Natural killer cell (primary cell): ENCODE data around the gene IGF1R. TPM values are rescaled to one million over a fixed set of nuclear protein-coding genes. Genes with fewer than 3 reads are reported as not detected.

Experiments used
- ATAC-seq, 3 donors: fragments of 150-1000 bp in 2 of 3; fragments of 200-7000 bp in 1 of 3; cut with Tn5 transposase; 1 replicate in 1 of 3; 2 replicates in 2 of 3; pipeline ENCODE4 v1.10.0; 2021; ENCODE audit warnings: mild to moderate bottlenecking in 2 of 3, moderate library complexity in 2 of 3
- DNase-seq, 2 donors: peaks; one replicate each; pipeline versions ENCODE4 v3.0.0 to v3.0.0-alpha.2; 2013 to 2021; ENCODE audit warnings: mixed read lengths in 1 of 2
- H3K27ac ChIP-seq: one replicate; pipeline ENCODE4 v1.5.1; 2013; ENCODE audit warnings: mild to moderate bottlenecking, low read length
- H3K27me3 ChIP-seq: one replicate; pipeline ENCODE4 v1.6.1; 2013; ENCODE audit warnings: low read length; ENCODE audit not compliant: control insufficient read depth, insufficient read depth
- H3K36me3 ChIP-seq: one replicate; pipeline ENCODE4 v1.6.1; 2013; ENCODE audit warnings: low read length; ENCODE audit not compliant: control insufficient read depth, insufficient read depth
- H3K4me1 ChIP-seq: one replicate; pipeline ENCODE4 v1.6.1; 2013; ENCODE audit warnings: low read length; ENCODE audit not compliant: control insufficient read depth, insufficient read depth
- H3K4me3 ChIP-seq: one replicate; pipeline ENCODE4 v1.5.1; 2013; ENCODE audit warnings: low read length
- H3K9me3 ChIP-seq: one replicate; pipeline ENCODE4 v1.6.1; 2013; ENCODE audit warnings: low read length; ENCODE audit not compliant: control insufficient read depth, insufficient read depth
- H3K27ac Mint-ChIP-seq, 2 donors: one replicate each; pipeline ENCODE4 v1.8.0; 2022; ENCODE audit warnings: mild to moderate bottlenecking in 2 of 2, mixed read lengths in 2 of 2, moderate library complexity in 1 of 2
- H3K27me3 Mint-ChIP-seq, 2 donors: one replicate each; pipeline ENCODE4 v1.8.0; 2022; ENCODE audit warnings: low read depth in 2 of 2, mixed read lengths in 2 of 2
- H3K36me3 Mint-ChIP-seq: one replicate; pipeline ENCODE4 v1.8.0; 2022; ENCODE audit warnings: mixed read lengths
- H3K4me1 Mint-ChIP-seq, 2 donors: one replicate each; pipeline ENCODE4 v1.8.0; 2022; ENCODE audit warnings: mixed read lengths in 2 of 2
- H3K4me3 Mint-ChIP-seq: one replicate; pipeline ENCODE4 v1.8.0; 2022; ENCODE audit warnings: mild to moderate bottlenecking, moderate library complexity, mixed read lengths
- H3K9me3 Mint-ChIP-seq, 2 donors: one replicate each; pipeline ENCODE4 v1.8.0; 2022; ENCODE audit warnings: mixed read lengths in 2 of 2
- CTCF ChIP-seq: fragments of 200-600 bp; IDR thresholded peaks from one replicate; pipeline ENCODE4 v1.8.0; 2022; ENCODE audit warnings: antibody characterized with exemption
- WGBS: methylation state at CpG from one replicate; pipeline ENCODE4 v1.1.7; 2013; ENCODE audit warnings: missing lambda C conversion rate; ENCODE audit not compliant: insufficient coverage; 5-methylcytosine and 5-hydroxymethylcytosine counted together
- intact Hi-C: fragments of 100-400 bp; cut with micrococcal nuclease; formaldehyde crosslinking; loops from one replicate; pipeline ENCODE4 v1.14.2; 2022
- total RNA-seq, 4 donors: library from RNA; stranded (reverse); fragments of 120-200 nt in 1 of 4; gene quantifications; one replicate each; pipeline versions ENCODE4 v1.2.3 to v1.2.4, GENCODE V29; 2013 to 2022

IGF1R gene
- total RNA-seq, 3 donors from 2014 or later (not counting 1 experiment from before 2014, with no cell fraction given) = 47.3 to 50.7 (median 49.0) TPM

GRCh38 chr15:98677345-98678059 lies 29.2 kb downstream of the IGF1R start:
- Histone ChIP-seq H3K36me3 (no peaks in the 10 kb centered on the region), H3K27ac (no peak overlapping the region), H3K27me3 (no peaks in the 10 kb centered on the region), H3K4me1 (no peaks in the 10 kb centered on the region), H3K4me3 (no peak overlapping the region), H3K9me3 (no peaks in the 10 kb centered on the region)
- H3K9me3 Mint-ChIP-seq = no peaks in the 10 kb centered on the region
- 88% methylated on average over 5 of the region's 5 CpGs for WGBS
- H3K36me3 Mint-ChIP-seq = no peaks in the 10 kb centered on the region
- intact Hi-C loops = no loop called here
- peaks cover 39 to 47% of the 10 kb centered on the region in 2 donors for H3K4me1 Mint-ChIP-seq
- H3K27ac Mint-ChIP-seq = peak overlapping the region in 1 of 2 donors; percentile 9
- ATAC-seq (no peak), DNase-seq (no peak)
- no peaks in the 10 kb centered on the region for H3K27me3 Mint-ChIP-seq
- H3K4me3 Mint-ChIP-seq = no peak overlapping the region
- no peak for TF ChIP-seq CTCF

GRCh38 chr15:98678484-98678883 lies 30.1 kb downstream of the IGF1R start:
- Histone ChIP-seq H3K4me3 (no peak overlapping the region), H3K9me3 (no peaks in the 10 kb centered on the region), H3K36me3 (no peaks in the 10 kb centered on the region), H3K4me1 (no peaks in the 10 kb centered on the region), H3K27ac (no peak overlapping the region), H3K27me3 (no peaks in the 10 kb centered on the region)
- 96% methylated on average over 7 of the region's 7 CpGs for WGBS
- no peaks in the 10 kb centered on the region for H3K27me3 Mint-ChIP-seq
- no peak for TF ChIP-seq CTCF
- no peak for ATAC-seq
- no peak overlapping the region for H3K4me3 Mint-ChIP-seq
- H3K4me1 Mint-ChIP-seq = peaks cover 42 to 49% of the 10 kb centered on the region in 2 donors
- no peaks in the 10 kb centered on the region for H3K36me3 Mint-ChIP-seq
- intact Hi-C loops = no loop called here
- H3K27ac Mint-ChIP-seq = no peak overlapping the region
- no peak for DNase-seq
- no peaks in the 10 kb centered on the region for H3K9me3 Mint-ChIP-seq

DNA sequence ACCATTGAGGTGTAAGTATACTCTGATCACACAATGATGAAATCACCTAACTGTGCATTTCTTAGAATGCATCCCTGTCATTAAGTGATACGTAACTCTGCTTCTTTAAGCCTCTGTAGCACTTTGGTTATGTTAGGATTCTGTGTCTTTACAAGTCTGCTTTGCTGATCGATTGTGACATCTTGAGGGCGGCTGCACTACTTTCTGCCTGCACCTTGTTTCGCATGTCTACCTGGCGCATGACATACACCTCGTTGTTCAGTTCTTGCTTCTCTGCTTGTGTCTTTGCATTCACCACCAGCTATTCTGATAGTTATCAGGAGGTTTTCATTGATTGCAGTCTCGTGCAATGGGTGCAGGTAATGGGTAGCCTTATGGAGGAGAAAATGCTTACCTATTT lies 32.7 kb downstream of the IGF1R start:
- WGBS = 93% methylated on average over 7 of the region's 7 CpGs
- Histone ChIP-seq H3K27me3 (no peaks in the 10 kb centered on the region), H3K27ac (no peak overlapping the region), H3K4me3 (no peak overlapping the region), H3K4me1 (peaks cover 5% of the 10 kb centered on the region), H3K36me3 (no peaks in the 10 kb centered on the region), H3K9me3 (no peaks in the 10 kb centered on the region)
- H3K4me1 Mint-ChIP-seq = peaks cover 50 to 65% of the 10 kb centered on the region in 2 donors
- intact Hi-C loops = no loop called here
- ATAC-seq (no peak), DNase-seq (no peak)
- no peaks in the 10 kb centered on the region for H3K27me3 Mint-ChIP-seq
- H3K27ac Mint-ChIP-seq = no peak overlapping the region
- no peaks in the 10 kb centered on the region for H3K9me3 Mint-ChIP-seq
- no peak for TF ChIP-seq CTCF
- H3K36me3 Mint-ChIP-seq = no peaks in the 10 kb centered on the region
- H3K4me3 Mint-ChIP-seq = no peak overlapping the region
